ENCODE measurements around the gene VANGL1.

DNA sequence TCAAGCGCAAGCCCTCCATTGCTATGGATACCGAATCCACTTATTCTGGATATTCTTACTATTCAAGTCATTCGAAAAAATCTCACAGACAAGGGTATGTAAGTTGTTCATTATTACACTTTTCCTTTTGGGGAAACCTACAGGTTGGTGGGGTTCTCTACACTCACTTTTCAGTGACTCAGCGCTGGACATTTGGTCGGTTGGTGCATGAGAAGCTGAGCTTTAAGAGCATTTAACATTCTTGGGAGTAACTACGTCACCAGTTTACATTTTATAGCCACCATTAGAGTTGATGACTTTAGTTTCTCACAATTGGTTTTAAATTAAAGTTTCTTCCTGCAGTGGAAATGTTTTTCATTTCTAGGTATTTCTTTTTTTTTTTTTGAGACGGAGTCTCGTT lies 9.6 kb downstream of the VANGL1 start:
- TF ChIP-seq EZH2 (IDR thresholded peaks at IDR 0.05; ENCODE audit: low read length, unreplicated experiment) (no peak), CTCF (conservative IDR thresholded peaks at IDR 0.05; ENCODE audit: low read depth, low read length) (no peak)

Measured in PC-3 (cell line).